COR-L47 (cell line): ENCODE results near the gene GTF2E1.
A peak's percentile ranks its signal among the peaks of the same experiment; 100 is the strongest.
"Not testable (repeated sequence)": the region's sequence is repeated elsewhere in the genome, so short reads cannot be mapped to it uniquely, and the experiment has no call there.

Source experiments
- DNase-seq: peaks from one replicate; lab custom pipeline; 2025; lab: John Stamatoyannopoulos, UW

Gene GTF2E1

GRCh38 chr3:120756061-120756460 lies 13.5 kb downstream of the GTF2E1 start:
- DNase-seq = no peak

- not testable (repeated sequence) for DNase-seq
Observed at GRCh38 chr3:120758551-120758950, 16.0 kb downstream of the GTF2E1 start.

- no peak for DNase-seq
Observed at GRCh38 chr3:120762615-120763014, 20.1 kb downstream of the GTF2E1 start.

- no peak for DNase-seq
Observed at GRCh38 chr3:120763601-120764000, 21.1 kb downstream of the GTF2E1 start.

GRCh38 chr3:120764206-120764605 lies 21.7 kb downstream of the GTF2E1 start:
- no peak for DNase-seq

GRCh38 chr3:120765830-120766493 lies 23.4 kb downstream of the GTF2E1 start:
- no peak for DNase-seq

- DNase-seq = no peak
Observed at GRCh38 chr3:120766576-120766975, 24.0 kb downstream of the GTF2E1 start.

GRCh38 chr3:120767106-120767505 lies 24.6 kb downstream of the GTF2E1 start:
- DNase-seq = no peak

GRCh38 chr3:120769436-120769835 lies 26.9 kb downstream of the GTF2E1 start:
- no peak for DNase-seq

GRCh38 chr3:120770891-120771290 lies 28.3 kb downstream of the GTF2E1 start:
- no peak for DNase-seq

- DNase-seq = no peak
Observed at GRCh38 chr3:120772081-120772480, 29.5 kb downstream of the GTF2E1 start.

- no peak for DNase-seq
Observed at GRCh38 chr3:120773932-120774331, 31.4 kb downstream of the GTF2E1 start.

- no peak for DNase-seq
Observed at GRCh38 chr3:120775411-120775810, 32.9 kb downstream of the GTF2E1 start.

GRCh38 chr3:120778776-120779175 lies 36.2 kb downstream of the GTF2E1 start:
- no peak for DNase-seq

- DNase-seq = no peak
Observed at GRCh38 chr3:120780977-120781376, 38.4 kb downstream of the GTF2E1 start.

- not testable (repeated sequence) for DNase-seq
Observed at GRCh38 chr3:120785832-120786231, 43.3 kb downstream of the GTF2E1 start.

- no peak for DNase-seq
Observed at GRCh38 chr3:120791010-120791409, 48.5 kb downstream of the GTF2E1 start.

GRCh38 chr3:120791913-120792312 lies 49.4 kb downstream of the GTF2E1 start:
- DNase-seq = no peak

- no peak for DNase-seq
Observed at GRCh38 chr3:120793601-120794000, 51.1 kb downstream of the GTF2E1 start.

- peak; percentile 77 for DNase-seq
Observed at GRCh38 chr3:120795017-120795648, 52.6 kb downstream of the GTF2E1 start.

- no peak for DNase-seq
Observed at GRCh38 chr3:120795959-120796358, 53.4 kb downstream of the GTF2E1 start.

- no peak for DNase-seq
Observed at GRCh38 chr3:120796976-120797375, 54.4 kb downstream of the GTF2E1 start.

- DNase-seq = no peak
Observed at GRCh38 chr3:120797857-120798256, 55.3 kb downstream of the GTF2E1 start.

GRCh38 chr3:120798346-120798745 lies 55.8 kb downstream of the GTF2E1 start:
- DNase-seq = no peak
